ENCODE data around the gene NHSL2.

NHSL2 gene

GRCh38 chrX:71993371-71993770, 82.7 kb downstream of the NHSL2 start:
- TF ChIP-seq CTCF (IDR thresholded peaks at IDR 0.05): no peak

- TF ChIP-seq CTCF (IDR thresholded peaks at IDR 0.05): no peak
Observed at GRCh38 chrX:71994601-71995000, 84.0 kb downstream of the NHSL2 start.

- no peak for TF ChIP-seq CTCF (IDR thresholded peaks at IDR 0.05)
Observed at GRCh38 chrX:71995122-71995521, 84.5 kb downstream of the NHSL2 start.

GRCh38 chrX:71996136-71996535, 85.5 kb downstream of the NHSL2 start:
- TF ChIP-seq CTCF (IDR thresholded peaks at IDR 0.05): no peak

- no peak for TF ChIP-seq CTCF (IDR thresholded peaks at IDR 0.05)
Observed at GRCh38 chrX:71996826-71997225, 86.2 kb downstream of the NHSL2 start.

- no peak for TF ChIP-seq CTCF (IDR thresholded peaks at IDR 0.05)
Observed at GRCh38 chrX:71997320-71997719, 86.7 kb downstream of the NHSL2 start.

- peak; percentile 55 for TF ChIP-seq CTCF (IDR thresholded peaks at IDR 0.05)
Observed at GRCh38 chrX:71998836-71999509, 88.3 kb downstream of the NHSL2 start.

- no peak for TF ChIP-seq CTCF (IDR thresholded peaks at IDR 0.05)
Observed at GRCh38 chrX:71999535-71999934, 88.9 kb downstream of the NHSL2 start.
